Peyer's patch (tissue), 4 donors: ENCODE results near the gene TBL1XR1.

Source experiments
- POLR2A ChIP-seq, 2 donors: fragments of 450-650 bp; IDR thresholded peaks; one replicate each; pipeline ENCODE4 v1.5.1; 2017; ENCODE audit warnings: antibody characterized with exemption in 2 of 2, mild to moderate bottlenecking in 2 of 2, moderate library complexity in 2 of 2
- TF ChIP-seq, protein P1 (sequence below), 6 experiments: fragments of 450-650 bp in 4 of 6; fragments of 200-600 bp in 2 of 6; sonication (generic) in 1 of 6; IDR thresholded peaks; one replicate each; pipeline ENCODE4 v1.5.1; 2017 to 2019; ENCODE audit warnings: antibody characterized with exemption in 6 of 6, mild to moderate bottlenecking in 3 of 6, moderate library complexity in 1 of 6

GRCh38 chr3:177238686-177239216 is 41.5 kb upstream of the TBL1XR1 start:
- TF ChIP-seq, protein P1, sequence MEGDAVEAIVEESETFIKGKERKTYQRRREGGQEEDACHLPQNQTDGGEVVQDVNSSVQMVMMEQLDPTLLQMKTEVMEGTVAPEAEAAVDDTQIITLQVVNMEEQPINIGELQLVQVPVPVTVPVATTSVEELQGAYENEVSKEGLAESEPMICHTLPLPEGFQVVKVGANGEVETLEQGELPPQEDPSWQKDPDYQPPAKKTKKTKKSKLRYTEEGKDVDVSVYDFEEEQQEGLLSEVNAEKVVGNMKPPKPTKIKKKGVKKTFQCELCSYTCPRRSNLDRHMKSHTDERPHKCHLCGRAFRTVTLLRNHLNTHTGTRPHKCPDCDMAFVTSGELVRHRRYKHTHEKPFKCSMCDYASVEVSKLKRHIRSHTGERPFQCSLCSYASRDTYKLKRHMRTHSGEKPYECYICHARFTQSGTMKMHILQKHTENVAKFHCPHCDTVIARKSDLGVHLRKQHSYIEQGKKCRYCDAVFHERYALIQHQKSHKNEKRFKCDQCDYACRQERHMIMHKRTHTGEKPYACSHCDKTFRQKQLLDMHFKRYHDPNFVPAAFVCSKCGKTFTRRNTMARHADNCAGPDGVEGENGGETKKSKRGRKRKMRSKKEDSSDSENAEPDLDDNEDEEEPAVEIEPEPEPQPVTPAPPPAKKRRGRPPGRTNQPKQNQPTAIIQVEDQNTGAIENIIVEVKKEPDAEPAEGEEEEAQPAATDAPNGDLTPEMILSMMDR (IDR thresholded peaks at IDR 0.05): no peak
- TF ChIP-seq POLR2A (IDR thresholded peaks at IDR 0.05): no peak
